ENCODE measurements around the gene GLP1R.

Gene GLP1R

DNA sequence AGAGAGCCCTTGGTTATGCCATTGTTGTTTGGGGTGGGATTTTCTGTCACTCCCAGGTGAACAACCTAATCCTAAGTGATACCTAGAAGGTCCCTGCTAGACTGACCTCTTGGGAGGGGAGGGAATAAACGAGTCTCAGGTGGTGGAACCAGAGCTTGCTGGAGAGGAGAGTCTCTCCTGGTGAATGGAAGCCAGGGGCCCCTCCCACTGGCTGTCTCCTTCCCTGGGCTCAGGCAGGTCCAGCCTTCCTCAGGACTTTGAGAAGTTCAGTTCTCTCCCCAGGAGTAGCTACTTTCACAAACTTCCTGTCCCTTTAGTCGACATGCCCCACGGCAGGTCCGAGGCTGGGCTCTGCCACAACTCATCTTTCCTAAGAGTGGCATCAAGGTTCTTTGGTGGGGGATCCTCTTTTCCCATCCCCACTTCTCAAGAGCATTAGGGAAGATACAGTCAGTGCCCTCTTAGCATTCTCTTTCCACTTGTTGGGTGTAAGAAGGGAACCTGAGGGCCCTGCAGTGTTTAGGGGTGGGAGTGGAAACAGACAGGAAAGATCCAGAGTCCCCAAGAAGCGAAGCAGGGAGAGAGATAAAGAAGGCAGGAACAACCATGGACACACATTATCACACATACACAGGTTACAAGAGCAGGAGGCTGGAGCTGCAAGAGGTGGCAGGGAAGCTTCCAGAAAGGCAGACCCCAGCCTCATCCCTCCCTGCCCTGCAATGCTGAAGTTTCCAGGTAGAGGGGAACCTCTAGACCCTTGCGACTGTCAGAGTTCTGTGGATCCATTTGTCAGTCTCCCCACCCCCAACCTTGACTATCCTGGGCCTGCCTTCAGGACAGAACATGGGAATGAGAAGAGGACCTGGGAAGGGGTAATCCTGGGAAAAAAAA is 900 bp upstream of the GLP1R start:
- no peak for DNase-seq

DNA sequence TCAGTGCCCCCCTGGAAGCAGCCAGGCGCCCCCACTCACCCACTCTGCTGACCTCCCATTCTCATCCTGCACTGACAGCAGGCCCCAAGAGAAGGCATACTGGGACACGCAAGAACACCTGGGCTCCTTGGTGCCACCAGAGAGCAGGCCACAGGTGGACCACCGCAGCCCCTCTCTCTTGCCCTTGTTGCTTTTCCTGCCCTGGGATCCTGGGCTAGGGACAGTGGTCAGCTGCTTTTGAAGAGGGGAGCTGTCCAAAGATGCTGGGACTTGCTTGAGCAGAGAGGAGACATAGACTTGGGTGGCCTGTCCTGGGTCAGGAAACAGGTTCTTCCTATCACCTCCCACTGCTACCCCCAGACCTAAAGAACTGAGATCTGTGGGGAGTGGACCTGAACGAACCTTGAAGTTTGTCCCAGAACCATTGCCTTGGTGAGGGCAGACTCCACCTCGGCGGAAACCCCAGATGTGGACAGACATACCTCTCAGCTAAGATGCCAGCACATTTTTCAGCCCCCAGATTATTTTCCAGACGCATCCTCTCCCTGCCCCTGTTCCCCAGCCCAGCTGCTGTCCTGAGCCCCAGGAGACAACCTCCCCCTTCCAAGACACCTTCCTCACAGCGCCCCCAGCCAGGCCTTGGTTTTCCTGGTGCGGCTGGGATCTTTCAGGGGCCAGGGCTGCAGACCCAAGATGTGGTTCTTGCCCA is 1.1 kb downstream of the GLP1R start:
- DNase-seq: no peak

DNA sequence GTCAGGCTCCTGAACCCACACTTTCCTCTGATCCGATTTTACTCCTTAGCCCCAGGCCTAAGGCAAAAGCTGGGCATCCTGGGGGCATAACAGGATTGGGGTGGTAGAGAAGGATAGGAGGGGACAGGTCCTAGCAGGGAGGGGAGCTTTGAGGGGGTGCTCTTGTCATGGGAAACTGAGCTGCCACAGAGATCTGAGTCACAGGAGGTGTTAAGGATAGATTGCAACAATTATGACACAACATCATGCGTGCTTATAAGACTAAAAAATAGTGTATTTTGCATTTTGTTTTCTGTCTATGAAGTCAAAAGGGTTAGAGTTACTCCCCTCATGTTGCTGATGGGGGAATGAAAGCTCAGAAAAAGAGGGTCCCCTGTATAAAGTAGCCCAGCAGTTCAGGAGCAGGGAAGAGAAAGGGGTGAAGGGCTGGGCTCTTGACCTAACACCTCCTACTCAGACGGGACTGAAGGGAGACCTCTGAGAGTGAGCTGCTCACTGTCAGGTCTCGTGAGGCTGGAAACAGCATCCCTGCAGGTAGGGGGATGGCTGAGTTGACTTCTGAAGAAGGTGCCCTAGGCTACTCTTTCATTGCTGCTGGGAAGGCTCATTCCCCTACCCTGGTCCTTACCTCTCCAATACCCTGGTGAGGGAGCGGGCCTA is 2.0 kb downstream of the GLP1R start:
- no peak for DNase-seq

DNA sequence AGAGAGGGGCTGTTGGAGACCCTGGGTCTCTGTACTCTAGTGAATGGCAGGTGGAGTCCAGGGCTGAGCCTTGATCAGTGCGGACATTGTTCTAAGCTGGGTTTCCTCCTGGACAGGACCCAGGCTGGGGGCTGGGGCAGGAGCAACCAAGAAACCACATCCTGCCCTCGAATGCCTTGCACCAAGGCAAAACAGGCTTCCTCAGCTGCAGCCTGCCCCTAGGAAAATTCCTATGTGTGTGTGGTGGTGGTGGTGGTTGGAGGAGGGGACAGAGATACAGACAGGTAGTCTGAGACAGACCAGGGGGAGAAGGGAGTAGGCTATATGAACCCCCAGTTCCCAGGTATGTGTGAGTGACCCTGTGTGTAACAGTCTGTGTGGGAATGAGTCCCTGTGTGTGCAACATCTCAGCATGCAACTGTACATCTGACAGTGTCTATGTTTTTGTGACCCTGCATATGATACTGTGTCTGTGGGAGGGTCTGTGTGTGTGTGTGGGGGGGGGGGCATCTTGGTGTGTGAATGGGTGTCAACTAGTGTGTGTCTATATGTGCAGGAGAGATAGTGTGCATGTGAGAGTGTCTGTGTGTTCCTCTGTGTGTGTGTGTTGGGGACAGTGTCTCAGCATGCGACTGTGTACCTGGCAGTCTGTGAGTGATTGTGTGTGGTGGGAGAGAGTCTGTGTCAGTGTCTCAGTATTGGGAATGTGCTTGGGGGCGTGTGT is 3.0 kb downstream of the GLP1R start:
- DNase-seq: no peak

DNA sequence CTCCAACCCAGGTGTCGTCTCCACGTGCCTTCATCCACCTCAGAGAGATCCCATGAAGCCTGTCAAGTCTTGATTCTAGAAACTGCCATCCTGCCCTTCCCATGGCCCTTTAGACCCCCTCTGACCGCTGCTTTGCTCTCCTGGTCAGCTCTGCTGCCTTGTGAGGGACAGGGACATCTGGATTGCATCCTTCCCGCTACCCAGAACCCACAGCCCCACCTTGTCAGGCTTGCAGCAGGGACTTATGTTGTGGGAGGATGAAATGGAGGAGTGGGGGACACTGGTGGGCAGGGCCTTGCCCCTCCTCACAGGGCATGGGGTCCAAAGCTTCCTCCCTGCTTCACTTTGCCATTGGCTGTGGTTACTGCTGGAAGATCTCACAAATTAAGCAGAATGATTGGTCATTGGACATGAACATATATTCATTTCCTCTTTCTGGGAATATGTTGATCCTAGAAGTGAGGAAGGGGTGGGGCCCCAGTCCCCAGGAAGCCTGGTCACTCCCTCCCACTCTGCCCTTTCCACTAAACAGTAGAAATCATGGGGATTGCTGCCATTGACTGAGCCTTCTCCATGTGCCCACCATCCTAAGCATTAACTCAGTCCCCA is 4.5 kb downstream of the GLP1R start:
- no peak for DNase-seq

DNA sequence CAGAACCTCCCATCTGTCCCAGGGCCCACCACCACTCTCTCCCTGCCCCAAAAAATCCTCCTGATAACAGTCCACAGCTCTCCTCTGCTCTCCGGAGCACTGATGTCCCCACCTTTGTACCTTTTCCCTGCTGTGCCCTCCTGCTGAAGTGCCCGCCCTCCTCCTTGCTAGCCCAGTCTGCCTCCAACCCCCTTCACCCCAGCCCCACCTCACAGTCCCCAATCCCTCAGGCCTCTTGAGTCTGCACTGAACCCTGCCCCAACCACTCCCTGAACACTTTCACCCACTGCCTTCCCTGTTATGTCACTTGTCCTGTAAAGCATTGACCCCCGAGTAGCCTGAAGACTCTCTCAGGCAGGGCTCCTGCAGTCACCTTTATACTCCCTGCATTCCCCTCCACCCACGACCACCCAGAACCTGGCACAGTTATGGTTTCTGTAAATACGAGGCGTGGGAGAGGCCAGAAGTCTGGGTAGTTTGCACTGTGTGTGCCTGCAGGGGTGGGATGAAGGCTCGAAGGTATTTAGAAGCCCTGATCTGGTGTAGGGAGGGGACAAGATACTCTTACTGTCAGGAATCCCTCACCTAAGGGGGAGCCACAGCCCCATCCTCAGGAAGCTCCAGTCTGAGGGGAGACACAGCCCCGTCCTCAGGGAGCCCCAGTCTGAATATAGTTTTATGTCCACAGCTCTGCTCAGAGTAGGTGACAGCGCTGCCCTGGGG is 5.4 kb downstream of the GLP1R start:
- no peak for DNase-seq

DNA sequence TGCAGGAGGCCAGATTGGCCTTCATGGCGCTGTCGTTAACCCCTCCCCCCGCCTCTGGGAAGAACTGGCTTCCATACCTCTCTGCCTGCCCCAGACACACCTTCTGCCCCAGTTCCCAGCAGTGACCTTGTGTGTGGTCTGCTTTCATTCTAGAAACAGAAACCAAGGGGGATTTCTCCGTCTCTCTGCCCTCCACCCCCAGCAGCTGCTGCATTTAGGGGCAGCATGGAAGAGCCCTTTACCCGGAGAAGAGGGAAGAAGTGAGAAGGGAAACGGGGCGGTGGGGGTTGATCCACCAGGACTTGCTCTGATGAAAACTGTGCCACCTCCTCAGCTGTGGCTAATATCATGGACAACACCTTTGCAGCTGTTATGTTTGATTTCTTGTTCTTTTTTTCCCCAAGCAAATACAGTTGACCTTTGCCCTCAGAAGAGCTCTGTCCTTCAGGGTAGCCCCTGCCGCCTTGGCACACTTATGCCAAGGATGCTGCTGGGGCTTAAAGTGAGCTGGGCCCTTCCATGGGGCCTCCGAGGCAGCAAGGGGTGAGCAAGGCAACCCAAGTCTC is 6.1 kb downstream of the GLP1R start:
- no peak for DNase-seq

DNA sequence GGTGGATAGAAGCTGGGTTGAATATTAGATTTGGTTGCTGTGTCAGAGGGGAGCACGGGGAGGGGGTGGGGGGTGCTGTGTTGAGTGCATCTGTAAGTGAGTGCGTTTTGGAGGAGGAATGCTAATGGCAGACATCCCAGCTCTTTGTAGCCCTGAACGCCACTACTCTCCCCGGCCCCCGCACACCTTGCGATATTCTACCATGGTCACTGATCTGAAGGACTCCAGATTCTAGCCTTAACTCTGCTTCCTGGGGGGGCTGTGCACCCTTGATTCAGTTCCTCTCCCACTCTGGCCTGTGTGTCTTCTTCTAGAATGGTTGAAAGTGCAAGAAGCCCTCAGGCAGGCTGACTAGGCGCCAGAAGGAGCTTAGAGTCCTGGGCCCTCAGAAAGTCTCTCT is 7.1 kb downstream of the GLP1R start:
- DNase-seq: no peak

DNA sequence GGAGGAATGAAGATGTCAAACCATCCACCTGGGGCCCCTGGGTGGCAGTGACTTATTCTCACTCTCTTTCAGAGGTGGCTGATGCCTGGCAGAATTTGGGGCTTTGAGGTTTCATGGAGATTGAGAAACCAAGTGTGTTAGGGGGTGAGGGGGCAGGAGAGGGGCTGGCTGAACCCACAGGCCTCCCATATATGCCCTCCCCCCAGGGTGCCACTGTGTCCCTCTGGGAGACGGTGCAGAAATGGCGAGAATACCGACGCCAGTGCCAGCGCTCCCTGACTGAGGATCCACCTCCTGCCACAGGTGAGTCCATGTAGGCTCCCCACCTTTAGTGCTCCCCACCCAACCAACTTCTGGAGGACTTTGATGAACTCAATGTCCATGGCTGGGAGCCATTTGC is 7.6 kb downstream of the GLP1R start:
- DNase-seq: no peak

DNA sequence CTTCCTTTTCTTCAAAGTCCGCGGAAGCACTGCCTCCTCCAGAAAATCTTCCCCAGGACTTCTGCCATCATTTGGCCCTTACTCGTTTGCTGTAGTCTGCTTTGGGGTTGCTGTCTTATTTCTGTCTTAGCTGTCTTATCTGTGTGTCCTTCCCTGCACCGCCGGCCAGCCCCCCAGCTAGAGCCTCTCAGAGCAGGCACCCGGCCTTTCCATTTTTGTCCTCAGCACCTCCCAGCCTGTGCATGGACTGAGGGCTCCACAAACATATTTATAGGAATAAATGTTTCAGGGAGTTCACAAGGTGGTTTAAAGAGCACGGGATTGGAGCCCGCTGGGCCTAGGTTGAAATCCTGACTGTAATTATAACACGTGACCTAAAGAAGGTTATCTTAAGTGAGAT is 8.1 kb downstream of the GLP1R start:
- no peak for DNase-seq

DNA sequence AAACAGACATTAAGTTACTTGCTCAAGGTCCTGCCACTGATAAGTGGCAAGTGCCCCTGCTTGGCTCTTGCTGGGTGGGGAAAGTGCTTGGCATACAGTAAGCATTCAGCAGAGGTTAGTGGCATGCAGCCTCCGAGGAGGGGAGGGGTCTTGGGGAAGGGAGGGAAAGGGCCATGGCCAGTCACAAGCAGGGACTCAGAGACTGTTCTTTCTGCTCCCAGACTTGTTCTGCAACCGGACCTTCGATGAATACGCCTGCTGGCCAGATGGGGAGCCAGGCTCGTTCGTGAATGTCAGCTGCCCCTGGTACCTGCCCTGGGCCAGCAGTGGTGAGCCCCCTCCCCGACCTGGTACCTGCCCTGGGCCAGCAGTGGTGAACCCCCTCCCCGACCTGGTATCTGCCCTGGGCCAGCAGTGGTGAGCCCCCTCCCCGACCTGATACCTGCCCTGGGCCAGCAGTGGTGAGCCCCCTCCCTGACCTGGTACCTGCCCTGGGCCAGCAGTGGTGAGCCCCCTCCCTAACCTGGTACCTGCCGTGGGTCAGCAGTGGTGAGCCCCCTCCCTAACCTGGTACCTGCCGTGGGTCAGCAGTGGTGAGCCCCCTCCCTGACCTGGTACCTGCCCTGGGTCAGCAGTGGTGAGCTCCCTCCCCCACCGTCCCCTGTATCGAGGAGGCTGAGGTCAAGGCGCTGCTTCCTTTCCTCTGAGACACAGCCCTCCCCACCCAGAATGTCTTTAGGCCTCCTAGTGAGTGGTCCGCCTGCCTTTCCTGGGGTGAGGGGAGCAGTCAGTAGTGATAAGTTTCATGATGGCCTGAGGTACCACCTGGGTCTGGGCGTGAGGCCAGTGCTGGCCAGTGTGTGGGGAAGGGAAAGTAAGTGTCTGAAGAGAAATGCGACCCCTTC is 8.9 kb downstream of the GLP1R start:
- no peak for DNase-seq

DNA sequence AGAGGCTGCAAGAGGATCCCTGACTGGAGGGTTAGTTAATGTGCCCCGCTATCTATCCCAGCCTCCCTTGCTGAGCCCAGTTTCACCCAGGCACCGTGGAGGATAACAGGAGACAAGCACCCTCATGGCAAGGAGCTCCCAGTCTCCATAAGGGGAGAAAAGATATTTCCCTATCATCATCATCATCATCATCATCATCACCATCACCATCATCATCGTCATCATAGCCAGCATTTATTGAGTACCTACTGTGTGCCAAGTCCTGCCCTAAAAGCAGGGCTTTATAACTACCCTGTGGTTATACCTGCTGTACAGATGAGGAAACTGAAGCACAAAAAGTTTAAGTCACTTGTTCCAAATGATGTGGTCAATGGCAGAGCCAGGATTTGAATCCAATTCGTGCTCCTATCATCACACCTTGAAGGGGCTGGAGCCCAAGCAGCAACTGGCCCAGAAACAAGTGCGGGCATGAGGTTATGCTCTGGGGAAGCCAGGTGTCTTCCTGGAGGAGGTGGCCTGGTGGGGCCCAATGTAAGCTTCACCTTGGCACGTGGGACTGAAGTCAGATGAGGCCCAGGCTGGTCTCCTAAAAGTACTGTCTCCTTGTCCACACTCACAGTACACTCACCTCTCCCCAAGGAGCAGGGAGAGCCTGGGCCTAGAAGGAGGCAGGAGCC is 10.0 kb downstream of the GLP1R start:
- DNase-seq: no peak

DNA sequence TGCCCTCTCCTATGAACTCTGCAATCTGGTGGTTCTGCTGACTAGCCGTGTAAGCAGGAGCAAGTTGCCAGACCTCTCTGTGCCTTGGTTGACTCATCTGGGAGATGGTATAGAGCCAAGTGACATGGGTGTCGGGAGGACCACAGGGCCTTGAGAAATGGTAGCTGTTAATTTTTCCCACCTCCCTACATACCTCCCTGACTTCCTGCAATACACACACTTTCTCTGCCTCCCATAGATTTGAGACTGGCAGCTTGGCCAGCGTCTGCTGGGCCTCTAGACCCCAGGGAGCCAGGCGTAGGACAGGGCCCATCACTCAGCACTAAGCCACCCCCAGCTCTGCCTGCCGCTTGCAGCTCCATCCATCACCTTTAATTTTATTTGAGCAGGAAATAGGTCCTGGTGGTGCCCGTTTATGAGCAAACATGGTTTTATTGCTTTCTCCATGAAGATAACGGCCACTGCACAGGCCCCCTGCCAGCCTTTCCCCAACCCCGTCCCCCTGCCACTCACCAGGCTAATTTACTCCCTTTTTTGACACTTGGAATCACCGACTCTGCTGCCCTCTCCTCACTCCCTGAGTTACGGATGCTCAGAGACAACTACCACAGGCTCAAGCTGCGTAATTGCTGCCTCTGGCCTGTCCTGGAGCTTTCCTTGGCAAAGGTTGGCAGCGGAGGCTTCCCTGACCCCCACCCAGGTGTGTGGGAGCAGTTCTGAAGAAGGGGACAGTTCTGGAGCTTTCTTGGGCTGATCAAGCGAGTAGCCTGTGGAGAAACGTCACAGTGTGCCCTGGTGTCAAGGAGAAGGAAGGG is 11.1 kb downstream of the GLP1R start:
- no peak for DNase-seq

DNA sequence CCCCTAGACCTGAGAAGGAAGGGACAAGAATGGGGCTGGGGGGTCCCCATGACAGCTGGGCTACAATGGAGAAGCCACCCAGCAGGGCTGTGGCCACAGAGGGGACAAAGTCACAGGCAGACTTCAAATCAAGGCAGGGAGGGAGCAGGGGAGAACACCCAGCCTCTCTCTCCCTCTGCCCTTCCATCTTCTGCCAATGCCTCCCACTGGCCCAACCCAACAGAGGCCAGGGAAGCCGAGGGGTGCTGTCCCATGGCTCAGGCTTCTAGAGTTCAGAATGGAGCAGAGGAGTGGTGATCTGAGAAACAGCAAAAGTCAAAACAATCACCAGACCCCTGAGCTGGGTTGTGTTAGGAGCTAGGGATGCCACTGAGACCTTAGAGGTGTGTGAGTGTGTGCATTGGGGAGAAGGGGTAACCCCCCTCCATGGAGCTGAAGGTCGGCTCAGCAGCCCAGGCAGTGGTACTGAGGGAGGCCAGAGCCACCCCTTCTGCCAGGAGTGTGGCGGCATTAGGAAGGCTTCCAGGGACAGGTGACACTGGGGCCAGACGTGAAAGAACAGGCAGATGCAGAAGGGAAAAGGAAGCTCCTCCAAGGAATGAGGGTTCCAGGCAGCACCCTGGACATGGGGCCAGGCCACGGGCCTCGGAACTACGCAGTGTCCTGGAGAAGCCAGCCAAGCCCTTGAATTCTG is 12.0 kb downstream of the GLP1R start:
- no peak for DNase-seq

DNA sequence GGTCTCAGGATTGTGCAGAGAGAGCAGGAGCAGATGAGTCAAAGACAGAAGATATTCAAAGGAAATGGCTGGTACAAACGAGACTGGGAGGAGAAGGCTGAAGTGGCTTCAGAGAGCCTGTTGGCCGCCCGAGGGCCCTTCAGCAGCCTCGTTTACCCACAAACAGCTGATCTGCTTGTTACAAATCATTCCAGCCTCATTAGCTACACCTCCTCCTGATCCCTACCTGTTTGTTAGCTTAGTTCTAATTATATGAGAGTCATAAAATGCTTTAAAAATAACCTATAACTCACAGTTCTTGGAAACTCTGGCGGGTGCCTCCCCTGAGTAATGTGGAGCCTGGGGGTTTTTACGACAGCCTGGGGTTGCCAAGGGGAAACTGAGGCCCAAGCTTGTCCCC is 12.6 kb downstream of the GLP1R start:
- no peak for DNase-seq

DNA sequence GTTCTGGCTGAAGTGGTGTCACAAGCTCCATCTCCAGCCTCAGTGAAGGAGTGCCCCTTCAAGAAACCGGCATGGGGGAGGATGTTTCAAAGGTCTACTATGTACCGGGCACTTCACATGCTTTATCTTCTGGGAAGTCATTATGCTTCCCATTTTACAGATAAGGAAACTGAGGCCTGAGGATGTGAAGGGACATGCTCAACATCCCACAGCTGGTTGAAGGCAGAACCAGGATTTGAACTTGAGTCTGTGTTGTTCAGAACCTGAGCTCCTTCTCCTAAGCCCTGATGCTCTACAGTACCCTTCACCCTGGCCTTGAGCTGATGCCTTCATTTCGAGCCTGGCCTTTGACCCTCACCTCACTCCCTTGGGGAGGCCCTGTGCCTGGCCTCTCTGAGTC is 13.0 kb downstream of the GLP1R start:
- DNase-seq: no peak

DNA sequence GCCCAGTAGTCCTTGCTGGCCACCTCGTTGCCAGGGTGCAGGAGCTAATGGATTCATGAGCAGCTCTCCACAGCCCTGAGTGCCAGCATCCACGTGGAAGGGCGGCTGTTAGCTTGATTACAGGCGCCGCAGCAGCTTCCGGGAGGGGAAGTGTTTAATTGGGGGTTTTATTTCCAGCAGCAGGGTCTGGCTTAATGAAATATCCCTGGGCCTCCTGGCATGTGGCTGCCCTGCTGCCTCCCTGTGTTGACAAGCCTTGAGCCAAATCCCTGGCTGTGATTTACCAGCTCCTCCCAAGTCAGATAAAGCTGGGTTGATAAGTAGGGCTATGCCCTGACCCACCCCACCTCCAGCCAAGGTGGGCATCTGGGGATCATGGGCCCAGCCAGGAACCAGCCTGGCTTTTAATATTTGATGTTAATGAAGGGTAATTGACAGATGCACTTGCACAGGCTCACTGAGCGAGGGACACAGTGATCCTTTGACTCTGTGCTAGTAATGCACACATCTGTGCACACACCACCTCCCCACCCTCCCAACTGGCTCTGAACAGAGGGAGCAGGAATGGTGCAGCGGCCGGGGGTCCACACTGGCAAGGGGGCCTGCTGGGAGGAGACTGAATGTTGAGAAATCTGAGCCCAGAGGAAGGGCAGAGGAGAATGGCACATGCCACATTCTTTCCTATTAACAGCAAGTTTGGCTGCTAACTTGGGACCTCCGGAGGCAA is 13.6 kb downstream of the GLP1R start:
- DNase-seq: peak; percentile 13

DNA sequence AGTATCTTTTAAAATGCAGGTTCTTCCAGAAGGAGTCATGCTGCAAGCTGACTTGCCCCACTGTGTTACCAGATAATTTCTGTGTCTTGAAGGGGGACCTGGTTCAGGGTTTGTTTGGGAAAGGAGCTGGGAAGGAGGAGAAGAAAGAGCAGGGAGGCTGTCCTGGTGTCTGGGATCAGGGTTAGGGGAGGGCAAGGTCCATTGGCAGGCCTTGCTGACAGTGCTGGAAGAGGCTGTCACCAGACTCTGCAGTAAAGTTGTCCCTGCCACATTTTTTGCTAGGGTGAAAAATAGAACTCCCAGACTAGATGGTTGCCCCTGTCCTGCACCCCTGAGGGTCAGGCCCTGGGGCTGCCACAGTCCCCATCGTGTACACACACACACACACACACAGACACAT is 14.9 kb downstream of the GLP1R start:
- no peak for DNase-seq

Measured in NCI-H2227 treated with DMSO at 0.1 percent for 48 hours (cell line).